ENCODE data around the gene HOATZ.
A peak's percentile ranks its signal among the peaks of the same experiment; 100 is the strongest.

Gene HOATZ

GRCh38 chr11:111550258-111550657 lies 35.7 kb downstream of the HOATZ start:
- DNase-seq: no peak

- no peak for DNase-seq
Measured at GRCh38 chr11:111554532-111554931, 40.0 kb downstream of the HOATZ start.

DNA sequence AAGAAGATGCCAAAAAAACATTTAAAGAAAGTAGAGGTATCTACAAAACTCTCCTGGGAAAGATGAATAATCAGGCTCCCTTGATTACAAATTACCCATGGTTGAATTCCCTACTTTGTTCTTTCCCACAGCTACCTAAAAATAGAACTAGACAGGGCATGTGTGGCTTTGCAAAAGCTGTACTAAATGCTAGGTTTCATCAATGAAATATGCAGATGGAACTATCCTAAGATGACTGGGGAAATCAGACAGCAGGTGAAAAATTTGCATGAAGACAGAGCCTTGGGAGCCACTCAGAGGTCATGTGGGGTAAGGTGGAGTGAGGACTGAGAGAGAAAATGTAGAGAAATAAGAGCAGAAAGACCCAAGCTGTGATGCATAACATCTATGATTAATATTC lies 40.7 kb downstream of the HOATZ start:
- no peak for DNase-seq

GRCh38 chr11:111557425-111558111 lies 43.0 kb downstream of the HOATZ start:
- DNase-seq: no peak

GRCh38 chr11:111559800-111560464 lies 45.4 kb downstream of the HOATZ start:
- DNase-seq: peak; percentile 30

DNA sequence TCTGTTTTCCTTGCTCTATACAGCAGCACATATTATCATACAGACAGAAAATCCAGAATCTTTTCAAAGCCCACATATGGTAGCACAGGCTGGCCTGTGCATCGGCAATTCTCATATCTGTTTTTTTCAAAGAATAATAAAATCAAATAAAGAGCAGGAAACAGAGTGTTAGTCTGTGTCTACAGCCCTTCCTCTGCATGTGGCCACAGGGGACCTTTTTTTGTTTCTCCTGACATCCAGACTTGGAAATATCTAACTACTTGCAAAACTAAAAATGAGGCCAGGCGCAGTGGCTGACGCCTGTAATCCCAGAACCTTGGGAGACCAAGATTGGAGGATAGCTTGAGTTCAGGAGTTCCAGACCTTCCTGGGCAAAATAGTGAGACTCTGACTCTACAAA lies 46.2 kb downstream of the HOATZ start:
- no peak for DNase-seq

GRCh38 chr11:111561306-111561705 lies 46.7 kb downstream of the HOATZ start:
- no peak for DNase-seq

DNA sequence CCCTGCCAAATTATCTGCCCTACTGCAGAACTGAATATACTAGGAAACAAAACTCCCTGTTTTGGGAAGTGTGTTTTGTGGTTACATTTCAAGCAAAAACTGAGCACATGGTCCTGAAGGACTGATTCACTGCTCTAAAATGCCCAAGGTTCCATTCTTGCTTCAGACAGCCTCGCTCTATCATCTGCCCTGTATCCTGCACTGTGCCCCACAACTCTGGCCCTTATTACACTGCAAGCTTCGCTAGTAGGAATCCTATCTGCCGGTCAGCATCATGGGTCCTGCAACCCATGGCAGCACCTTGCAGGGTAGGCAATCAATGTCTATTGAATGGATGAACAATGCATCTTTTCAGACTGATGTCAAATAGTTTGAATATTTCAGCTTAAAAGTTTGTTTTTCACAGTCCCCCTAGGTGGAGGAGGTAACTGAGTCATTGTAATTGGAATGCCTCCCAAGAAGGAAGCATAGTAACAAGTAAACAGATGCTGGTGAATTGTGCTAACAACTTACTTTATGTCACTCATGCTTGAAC lies 47.3 kb downstream of the HOATZ start:
- no peak for DNase-seq

GRCh38 chr11:111562692-111563389 lies 48.3 kb downstream of the HOATZ start:
- DNase-seq: no peak

- peak; percentile 77 for DNase-seq
Measured at GRCh38 chr11:111565114-111565720, 50.6 kb downstream of the HOATZ start.

- DNase-seq: peak; percentile 21
Measured at GRCh38 chr11:111566324-111566723, 51.7 kb downstream of the HOATZ start.

DNA sequence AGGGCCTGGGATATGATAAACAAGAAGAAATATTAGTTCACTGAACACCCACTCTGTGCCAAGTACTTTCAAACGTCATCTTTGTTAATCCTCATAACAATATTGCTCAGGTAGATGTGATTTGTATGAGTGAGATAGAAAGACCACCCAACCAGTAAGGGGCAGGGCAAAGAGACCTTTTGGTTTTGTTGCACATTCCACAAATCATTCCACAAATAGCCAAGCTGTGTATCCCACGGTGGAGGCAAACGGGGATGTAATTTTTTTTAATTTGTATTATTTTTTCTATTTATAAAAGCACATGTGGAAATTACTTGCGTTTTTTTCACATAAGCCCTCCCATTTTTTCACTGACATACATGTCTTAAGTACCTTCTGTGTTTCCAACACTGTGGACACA lies 54.9 kb downstream of the HOATZ start:
- no peak for DNase-seq

- DNase-seq: no peak
Measured at GRCh38 chr11:111570796-111571195, 56.2 kb downstream of the HOATZ start.

GRCh38 chr11:111571829-111572501 lies 57.4 kb downstream of the HOATZ start:
- DNase-seq: no peak

- no peak for DNase-seq
Measured at GRCh38 chr11:111572581-111572980, 58.0 kb downstream of the HOATZ start.

- no peak for DNase-seq
Measured at GRCh38 chr11:111573821-111574249, 59.3 kb downstream of the HOATZ start.

DNA sequence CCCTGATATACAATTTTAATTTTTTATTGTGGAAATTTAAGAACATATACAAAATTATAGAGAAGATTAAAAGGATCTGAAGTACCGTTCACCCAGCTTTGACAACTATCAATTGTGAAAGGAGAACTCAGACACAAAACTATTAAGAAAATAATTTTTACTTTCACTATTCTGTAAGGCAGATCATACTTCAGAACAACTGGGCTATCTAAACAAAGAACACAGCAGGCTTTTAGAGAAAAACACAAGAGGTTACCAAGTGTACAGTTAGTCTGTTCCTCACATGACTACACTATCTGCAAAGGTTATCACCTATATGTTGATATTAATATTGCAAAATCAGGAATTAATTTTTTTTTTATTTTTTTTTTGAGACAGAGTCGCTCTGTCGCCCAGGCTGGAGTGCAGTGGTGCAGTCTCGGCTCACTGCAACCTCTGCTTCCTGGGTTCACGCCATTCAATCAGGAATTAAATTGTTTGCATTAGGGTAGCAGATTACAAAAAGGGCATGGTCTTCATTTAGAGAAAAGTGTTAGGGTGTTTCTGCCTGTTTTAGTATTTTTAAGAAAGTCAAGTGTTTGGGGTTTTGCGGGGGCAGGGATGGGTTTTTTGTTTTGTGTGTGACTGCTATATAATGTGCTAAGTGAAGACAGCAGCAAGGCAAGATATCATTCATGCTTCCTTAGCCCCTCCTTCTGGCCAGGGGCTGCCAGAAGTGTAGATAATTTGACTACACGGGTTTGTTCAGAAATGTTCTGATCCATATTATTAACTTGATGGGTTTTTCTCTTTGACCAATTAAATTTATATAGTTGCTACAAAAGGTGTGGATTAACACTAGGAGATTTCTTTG lies 60.0 kb downstream of the HOATZ start:
- DNase-seq: peak; percentile 70

- DNase-seq: no peak
Measured at GRCh38 chr11:111575740-111576139, 61.2 kb downstream of the HOATZ start.

GRCh38 chr11:111577821-111578220 lies 63.2 kb downstream of the HOATZ start:
- DNase-seq: no peak

GRCh38 chr11:111581341-111581740 lies 66.8 kb downstream of the HOATZ start:
- DNase-seq: no peak

DNA sequence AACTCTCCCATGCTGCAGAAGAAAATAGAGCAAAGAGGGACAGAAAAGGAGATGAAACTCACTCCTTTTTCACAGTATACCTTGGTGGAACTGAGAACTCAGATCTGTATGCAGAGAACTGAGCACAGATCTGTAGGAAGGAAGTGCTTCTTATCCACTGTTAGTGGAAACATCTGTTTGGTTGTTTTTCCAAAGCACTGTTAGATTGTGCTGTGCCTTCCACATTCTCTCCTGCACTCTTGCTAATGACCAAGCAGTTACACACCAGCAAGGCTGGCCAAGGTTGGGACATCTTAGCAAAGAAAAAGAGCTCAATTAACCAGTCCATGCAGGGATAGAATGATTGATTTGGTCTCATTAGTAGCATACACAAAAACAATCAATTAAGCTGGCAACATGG lies 67.6 kb downstream of the HOATZ start:
- peak; percentile 46 for DNase-seq

GRCh38 chr11:111582881-111583280 lies 68.3 kb downstream of the HOATZ start:
- no peak for DNase-seq

All from NCI-H69 (cell line).